ENCODE measurements around the gene NLGN1.

Gene NLGN1

DNA sequence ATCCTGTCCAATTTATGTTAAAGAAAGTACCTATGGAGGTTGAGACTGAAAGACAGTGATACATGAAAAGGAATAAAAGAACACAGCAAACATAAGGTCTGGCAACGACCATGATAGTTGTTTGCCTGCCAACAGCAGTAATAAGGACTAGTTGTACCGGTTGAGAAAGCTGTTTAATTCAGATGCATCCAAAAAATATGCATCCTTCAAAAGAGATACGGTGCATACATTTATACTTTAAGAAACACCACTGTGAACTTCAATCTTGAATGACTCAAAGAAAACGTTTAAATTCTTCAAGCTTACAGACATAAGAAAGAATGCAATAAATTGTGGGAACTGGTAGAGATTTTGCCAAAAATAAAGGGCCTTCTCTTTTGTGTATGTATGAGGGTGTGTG lies 492.1 kb downstream of the NLGN1 start:
- no peak for TF ChIP-seq EZH2 (IDR thresholded peaks at IDR 0.05; ENCODE audit: borderline replicate concordance, low read length)
- TF ChIP-seq, protein P1, sequence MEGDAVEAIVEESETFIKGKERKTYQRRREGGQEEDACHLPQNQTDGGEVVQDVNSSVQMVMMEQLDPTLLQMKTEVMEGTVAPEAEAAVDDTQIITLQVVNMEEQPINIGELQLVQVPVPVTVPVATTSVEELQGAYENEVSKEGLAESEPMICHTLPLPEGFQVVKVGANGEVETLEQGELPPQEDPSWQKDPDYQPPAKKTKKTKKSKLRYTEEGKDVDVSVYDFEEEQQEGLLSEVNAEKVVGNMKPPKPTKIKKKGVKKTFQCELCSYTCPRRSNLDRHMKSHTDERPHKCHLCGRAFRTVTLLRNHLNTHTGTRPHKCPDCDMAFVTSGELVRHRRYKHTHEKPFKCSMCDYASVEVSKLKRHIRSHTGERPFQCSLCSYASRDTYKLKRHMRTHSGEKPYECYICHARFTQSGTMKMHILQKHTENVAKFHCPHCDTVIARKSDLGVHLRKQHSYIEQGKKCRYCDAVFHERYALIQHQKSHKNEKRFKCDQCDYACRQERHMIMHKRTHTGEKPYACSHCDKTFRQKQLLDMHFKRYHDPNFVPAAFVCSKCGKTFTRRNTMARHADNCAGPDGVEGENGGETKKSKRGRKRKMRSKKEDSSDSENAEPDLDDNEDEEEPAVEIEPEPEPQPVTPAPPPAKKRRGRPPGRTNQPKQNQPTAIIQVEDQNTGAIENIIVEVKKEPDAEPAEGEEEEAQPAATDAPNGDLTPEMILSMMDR (IDR thresholded peaks at IDR 0.05; ENCODE audit: low read length) = no peak
- no peak overlapping the region for H3K27ac ChIP-seq (ENCODE audit: low read depth, low read length, poor library complexity, severe bottlenecking)
- no peaks in the 10 kb centered on the region for H3K36me3 ChIP-seq (ENCODE audit: insufficient read depth, low read length)
- H3K27me3 ChIP-seq (ENCODE audit: insufficient read depth, low read length) = no peaks in the 10 kb centered on the region
- no peaks in the 10 kb centered on the region for H3K9me2 ChIP-seq (ENCODE audit: low read depth, low read length)
- H4K20me1 ChIP-seq (ENCODE audit: insufficient read depth, low read length) = no peaks in the 10 kb centered on the region
- H2AFZ ChIP-seq (ENCODE audit: low read length) = no peak overlapping the region
- H3K9me3 ChIP-seq (ENCODE audit: low read length) = no peaks in the 10 kb centered on the region
- H3F3A ChIP-seq (ENCODE audit: insufficient read depth, low read length) = no peaks in the 10 kb centered on the region
- peak overlapping the region; percentile 1; the same call in 1 of the 2 replicates for H3K4me2 ChIP-seq (ENCODE audit: low read length)
- peaks cover 39% of the 10 kb centered on the region for H3K4me1 ChIP-seq (ENCODE audit: insufficient read depth, low read length, severe bottlenecking)
- no peak overlapping the region for H3K9ac ChIP-seq (ENCODE audit: low read length)
- no peak overlapping the region for H3K4me3 ChIP-seq (ENCODE audit: low read depth, low read length, poor library complexity, severe bottlenecking)
- H3K79me2 ChIP-seq (ENCODE audit: insufficient read depth, low read length) = no peaks in the 10 kb centered on the region

DNA sequence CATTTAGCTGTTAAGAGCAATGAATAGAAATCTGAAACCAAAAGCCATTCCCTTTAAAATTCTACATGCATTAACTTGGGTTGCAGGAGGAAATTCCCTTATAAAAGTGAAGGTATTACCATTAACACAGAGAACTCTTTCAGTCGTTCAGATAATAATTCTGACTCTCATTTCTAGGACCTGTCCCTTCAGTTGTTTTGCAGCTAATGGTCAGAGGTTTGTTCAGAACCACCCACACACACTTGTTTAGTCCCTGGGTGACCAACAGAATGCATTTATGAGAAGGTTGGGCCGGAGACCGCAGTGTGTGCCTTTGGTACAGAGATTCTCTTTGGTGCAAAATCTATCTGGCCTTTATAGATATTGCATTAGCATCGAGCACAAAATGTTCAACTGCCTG lies 492.5 kb downstream of the NLGN1 start:
- no peaks in the 10 kb centered on the region for H3K79me2 ChIP-seq (ENCODE audit: insufficient read depth, low read length)
- no peaks in the 10 kb centered on the region for H3K36me3 ChIP-seq (ENCODE audit: insufficient read depth, low read length)
- no peak overlapping the region for H3K27ac ChIP-seq (ENCODE audit: low read depth, low read length, poor library complexity, severe bottlenecking)
- H3K9me2 ChIP-seq (ENCODE audit: low read depth, low read length) = no peaks in the 10 kb centered on the region
- no peak overlapping the region for H3K9ac ChIP-seq (ENCODE audit: low read length)
- no peaks in the 10 kb centered on the region for H3F3A ChIP-seq (ENCODE audit: insufficient read depth, low read length)
- H3K4me3 ChIP-seq (ENCODE audit: low read depth, low read length, poor library complexity, severe bottlenecking) = no peak overlapping the region
- H2AFZ ChIP-seq (ENCODE audit: low read length) = no peak overlapping the region
- H3K4me1 ChIP-seq (ENCODE audit: insufficient read depth, low read length, severe bottlenecking) = peaks cover 39% of the 10 kb centered on the region
- no peaks in the 10 kb centered on the region for H3K27me3 ChIP-seq (ENCODE audit: insufficient read depth, low read length)
- no peak for TF ChIP-seq EZH2 (IDR thresholded peaks at IDR 0.05; ENCODE audit: borderline replicate concordance, low read length)
- TF ChIP-seq, protein P1 (IDR thresholded peaks at IDR 0.05; ENCODE audit: low read length) = no peak
- no peaks in the 10 kb centered on the region for H3K9me3 ChIP-seq (ENCODE audit: low read length)
- H4K20me1 ChIP-seq (ENCODE audit: insufficient read depth, low read length) = no peaks in the 10 kb centered on the region
- no peak overlapping the region for H3K4me2 ChIP-seq (ENCODE audit: low read length)

DNA sequence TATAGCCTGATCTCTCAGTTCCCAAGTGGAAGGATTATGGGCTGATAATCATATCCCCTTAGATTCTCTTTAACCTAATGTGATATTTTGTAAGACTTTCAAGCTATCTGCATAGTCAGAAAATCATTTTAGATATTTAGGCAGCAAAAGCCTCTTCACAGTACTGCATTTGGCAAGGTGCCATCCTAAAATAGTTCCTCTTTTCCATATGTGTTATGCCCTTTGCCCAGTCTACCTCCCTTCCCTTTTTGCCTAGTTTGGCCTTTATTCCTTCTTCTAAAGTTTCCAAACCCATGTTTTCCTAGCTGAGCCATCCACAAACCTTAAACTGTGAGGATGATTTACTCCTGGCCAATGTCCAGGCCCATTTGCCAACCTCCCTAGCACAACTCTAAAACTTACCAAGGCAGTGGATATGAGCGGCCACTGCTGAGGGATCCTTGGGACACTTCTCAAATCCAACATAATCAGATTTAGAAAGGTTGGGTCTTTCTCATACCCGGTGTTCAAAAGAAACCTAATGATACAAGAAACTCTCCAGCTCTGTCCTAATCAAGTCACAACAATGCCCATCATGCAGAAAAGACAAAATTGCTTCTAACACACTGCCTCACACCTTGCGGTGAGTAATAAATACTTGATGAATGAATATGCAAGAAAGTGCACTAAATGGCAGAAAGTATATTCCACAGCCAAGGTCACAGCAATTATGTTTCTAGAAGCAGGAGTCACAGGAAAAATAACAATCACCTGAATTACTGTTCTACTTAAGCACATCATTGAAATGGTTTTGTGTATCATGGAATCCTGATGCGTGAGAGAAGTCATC lies 493.9 kb downstream of the NLGN1 start:
- Histone ChIP-seq H3K36me3 (ENCODE audit: insufficient read depth, low read length) (no peaks in the 10 kb centered on the region), H3F3A (ENCODE audit: insufficient read depth, low read length) (no peaks in the 10 kb centered on the region), H3K27ac (ENCODE audit: low read depth, low read length, poor library complexity, severe bottlenecking) (no peak overlapping the region), H3K79me2 (ENCODE audit: insufficient read depth, low read length) (no peaks in the 10 kb centered on the region), H2AFZ (ENCODE audit: low read length) (no peak overlapping the region), H3K4me1 (ENCODE audit: insufficient read depth, low read length, severe bottlenecking) (peaks cover 39% of the 10 kb centered on the region), H3K4me3 (ENCODE audit: low read depth, low read length, poor library complexity, severe bottlenecking) (no peak overlapping the region), H3K9me3 (ENCODE audit: low read length) (no peaks in the 10 kb centered on the region), H3K4me2 (ENCODE audit: low read length) (no peak overlapping the region), H3K9ac (ENCODE audit: low read length) (no peak overlapping the region), H3K9me2 (ENCODE audit: low read depth, low read length) (no peaks in the 10 kb centered on the region), H3K27me3 (ENCODE audit: insufficient read depth, low read length) (no peaks in the 10 kb centered on the region), H4K20me1 (ENCODE audit: insufficient read depth, low read length) (no peaks in the 10 kb centered on the region)
- TF ChIP-seq EZH2 (IDR thresholded peaks at IDR 0.05; ENCODE audit: borderline replicate concordance, low read length) = no peak
- TF ChIP-seq, protein P1 (IDR thresholded peaks at IDR 0.05; ENCODE audit: low read length) = no peak

Data from OCI-LY1 (cell line).